A549 treated with AZD2906 at 1 μM for 4 hours (cell line): ENCODE data around the gene SULT1A4. TPM values are rescaled to one million over a fixed set of nuclear protein-coding genes. Genes with fewer than 3 reads are reported as not detected.

Experiments used
- total RNA-seq: library from RNA; stranded (reverse); fragments of 200-300 nt; extraction: Qiagen RNA extraction; gene quantifications from 5 replicates; pipeline ENCODE4 v1.2.3, GENCODE V29; 2022

The SULT1A4 gene
- 23.9 to 36.2 TPM (median 27.9 TPM) in 5 replicates for total RNA-seq

GRCh38 chr16:29459706-29460646 lies at the start of gene SULT1A4:
SULT1A4 (plus strand) TSS chr16:29459913; CDS start chr16:29461386, 1,473 bp downstream.

GRCh38 chr16:29454269-29454668 lies 5.4 kb upstream of the SULT1A4 start, which contains the start of the genes BOLA2 and SLX1B:
BOLA2 (minus strand) TSS chr16:29454351; CDS start chr16:29454253, 98 bp downstream.
SLX1B (plus strand) TSS chr16:29454533.

GRCh38 chr16:29506308-29506707 lies 46.6 kb downstream of the SULT1A4 start, which contains the start of gene NPIPB12:
NPIPB12 (minus strand) TSS chr16:29506408.

Other genes with a start within 250 kb of the SULT1A4 start
- gene NPIPB11, start 53.2 kb upstream of the SULT1A4 start, total RNA-seq = 1.0 to 1.6 TPM (median 1.2 TPM) in 5 replicates
- gene BOLA2, start 5.6 kb upstream of the SULT1A4 start, total RNA-seq = 19.0 to 31.8 TPM (median 29.0 TPM) in 5 replicates
- 70.1 to 83.7 TPM (median 77.0 TPM) in 5 replicates for gene SLX1B, start 5.4 kb upstream of the SULT1A4 start, total RNA-seq
- gene NPIPB12, start 46.5 kb downstream of the SULT1A4 start, total RNA-seq = 18.9 to 32.2 TPM (median 28.8 TPM) in 5 replicates
- not detected in 5 replicates for gene SPN, start 203.3 kb downstream of the SULT1A4 start, total RNA-seq
- gene QPRT, start 219.3 kb downstream of the SULT1A4 start, total RNA-seq = 0.59 to 1.2 TPM (median 0.70 TPM) in 5 replicates